HG02970 (cell line): ENCODE results near the gene DGAT2.
"Not testable (repeated sequence)": the region's sequence is repeated elsewhere in the genome, so short reads cannot be mapped to it uniquely, and the experiment has no call there.

Experiments used
- ATAC-seq: cut with Tn5 transposase; IDR thresholded peaks from one replicate; pipeline ENCODE4 v1.9.1; 2021; ENCODE audit warnings: mild to moderate bottlenecking, moderate library complexity, moderate number of reproducible peaks; ENCODE audit not compliant: unreplicated experiment, low FRiP score

DGAT2 gene

DNA sequence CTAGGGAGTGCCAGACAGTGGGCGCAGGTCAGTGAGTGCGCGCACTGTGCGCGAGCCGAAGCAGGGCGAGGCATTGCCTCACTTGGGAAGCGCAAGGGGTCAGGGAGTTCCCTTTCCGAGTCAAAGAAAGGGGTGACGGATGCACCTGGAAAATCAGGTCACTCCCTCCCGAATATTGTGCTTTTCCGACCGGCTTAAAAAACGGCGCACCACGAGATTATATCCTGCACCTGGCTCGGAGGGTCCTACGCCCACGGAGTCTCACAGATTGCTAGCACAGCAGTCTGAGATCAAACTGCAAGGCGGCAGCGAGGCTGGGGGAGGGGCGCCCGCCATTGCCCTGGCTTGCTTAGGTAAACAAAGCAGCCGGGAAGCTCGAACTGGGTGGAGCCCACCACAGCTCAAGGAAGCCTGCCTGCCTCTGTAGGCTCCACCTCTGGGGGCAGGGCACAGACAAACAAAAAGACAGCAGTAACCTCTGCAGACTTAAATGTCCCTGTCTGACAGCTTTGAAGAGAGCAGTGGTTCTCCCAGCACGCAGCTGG lies 19.8 kb upstream of the DGAT2 start:
- not testable (repeated sequence) for ATAC-seq

DNA sequence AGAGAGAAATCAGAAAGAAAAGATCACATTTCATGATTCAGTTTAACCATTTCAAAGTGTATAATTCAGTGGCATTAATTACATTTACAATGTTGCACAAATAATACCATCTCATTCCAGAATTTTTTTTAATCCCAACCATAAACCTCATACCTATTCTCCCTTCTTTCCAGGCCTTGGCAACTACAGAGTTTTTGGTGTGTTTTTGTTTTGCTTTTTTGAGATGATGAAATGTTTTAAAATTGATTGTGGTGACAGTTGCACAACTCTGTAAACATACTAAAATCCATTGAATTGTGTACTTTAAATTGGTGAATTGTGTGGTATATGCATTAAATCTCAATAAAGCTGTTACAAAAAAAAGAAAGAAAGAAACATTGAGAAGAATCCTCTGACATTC lies 13.6 kb upstream of the DGAT2 start:
- not testable (repeated sequence) for ATAC-seq

DNA sequence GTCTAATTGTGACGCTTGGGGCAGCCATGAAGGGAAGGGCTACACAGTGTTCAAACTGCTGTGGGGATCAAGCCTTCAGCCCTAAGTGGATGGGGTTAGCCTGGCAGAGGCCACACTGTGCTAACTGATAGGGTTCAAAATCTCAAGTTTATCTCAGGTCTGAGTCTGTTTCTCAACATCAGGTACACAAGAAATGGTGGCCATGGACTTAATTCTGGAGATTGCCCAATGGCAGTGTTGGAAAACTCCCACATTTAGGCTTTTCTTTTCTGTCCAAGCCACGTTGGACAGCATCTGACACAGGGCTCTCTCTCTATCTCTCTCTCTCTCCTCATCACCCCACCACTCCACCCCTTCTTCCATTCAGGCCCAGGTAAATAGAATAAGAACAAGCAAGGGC lies 10.9 kb upstream of the DGAT2 start:
- ATAC-seq, result no peak

DNA sequence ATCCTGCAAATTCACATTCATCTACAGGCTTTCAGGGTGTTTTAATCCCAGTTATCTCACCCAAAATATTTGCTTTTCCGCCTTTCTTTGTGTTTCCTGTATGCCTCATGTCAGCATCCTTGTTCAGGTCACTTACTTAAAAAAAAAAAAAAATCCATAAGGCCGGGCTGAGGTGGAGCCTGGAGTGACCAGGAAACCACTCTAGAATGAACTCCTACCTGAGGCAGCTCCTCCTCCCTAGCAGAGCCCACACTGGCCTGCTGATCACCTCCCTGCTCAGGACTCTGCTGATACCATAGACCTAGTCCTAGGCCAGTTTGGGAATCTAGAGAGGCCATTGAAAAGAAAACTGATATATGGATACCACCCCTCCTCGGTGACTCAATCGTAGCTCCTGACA lies 8.7 kb upstream of the DGAT2 start:
- no peak for ATAC-seq

DNA sequence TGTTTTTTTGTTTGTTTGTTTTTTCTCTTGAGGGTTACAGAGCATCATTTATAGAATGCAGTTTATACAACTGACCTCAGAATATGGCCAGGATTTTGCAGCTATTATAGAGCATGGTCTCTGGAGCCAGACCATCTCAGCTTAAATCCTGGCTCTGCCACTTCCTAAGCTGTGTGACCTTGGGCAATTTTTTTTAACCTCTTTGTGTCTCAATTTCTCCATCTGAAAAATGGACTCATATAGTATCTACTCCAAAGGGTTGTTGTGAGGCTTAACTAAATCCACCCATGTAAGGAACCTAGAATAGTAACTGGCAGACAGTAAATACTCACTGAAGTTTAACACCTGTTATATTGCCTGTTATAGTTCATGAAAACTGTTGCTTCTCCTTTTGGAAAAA lies 8.3 kb upstream of the DGAT2 start:
- no peak for ATAC-seq

DNA sequence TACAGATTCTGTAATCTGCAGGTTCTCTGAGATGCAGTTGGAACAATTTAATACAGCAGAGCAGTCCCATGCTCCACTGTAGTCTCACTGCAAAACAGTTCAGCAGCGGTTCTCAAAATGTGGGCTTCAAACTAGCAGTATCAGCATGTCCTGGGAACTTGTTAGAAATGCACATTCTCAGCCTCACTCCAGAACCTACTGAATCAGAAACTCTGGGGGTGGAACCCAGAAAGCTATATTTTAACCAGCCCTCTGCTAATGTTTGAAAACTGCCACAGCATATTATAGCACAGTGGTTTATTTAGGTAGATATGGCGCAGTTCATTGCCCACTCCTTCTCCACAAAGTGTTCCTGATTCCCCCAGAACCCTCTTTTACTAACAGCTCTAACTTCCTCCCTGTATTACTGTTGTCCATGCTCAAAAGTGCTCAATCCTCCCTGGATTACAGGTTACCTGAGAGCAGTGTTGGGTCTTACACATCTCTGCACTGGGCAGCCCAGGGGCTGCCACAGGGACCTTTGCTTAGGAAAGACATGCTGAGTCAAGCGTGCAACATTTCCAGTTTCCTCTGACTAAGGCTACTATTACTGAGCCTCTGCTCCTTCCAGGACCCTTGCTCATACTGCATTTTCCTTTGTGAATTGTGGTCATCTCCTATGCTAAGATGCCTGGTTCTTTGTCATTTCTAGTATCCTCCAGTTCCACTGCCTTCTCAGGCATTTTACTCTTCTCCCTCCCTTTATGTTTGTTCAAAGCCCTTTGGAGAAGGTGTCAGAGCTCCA lies 7.7 kb upstream of the DGAT2 start:
- ATAC-seq, result no peak

DNA sequence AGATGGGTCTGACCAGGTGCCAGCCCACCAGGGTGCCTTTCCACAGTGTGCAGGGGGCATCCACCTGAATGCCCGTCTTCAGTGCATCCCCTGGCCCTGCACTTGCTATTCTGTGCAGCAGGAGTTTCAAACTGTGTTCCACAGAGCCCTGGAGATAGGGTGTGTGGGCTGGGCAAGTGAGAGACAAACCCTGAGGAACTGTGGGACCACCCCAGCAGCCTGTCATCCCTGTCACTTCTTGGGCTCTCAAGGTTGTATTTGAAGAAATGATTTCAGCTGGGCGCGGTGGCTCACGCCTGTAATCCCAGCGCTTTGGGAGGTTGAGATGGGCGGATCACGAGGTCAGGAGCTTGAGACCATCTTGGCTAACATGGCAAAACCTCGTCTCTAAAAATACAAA lies 6.4 kb upstream of the DGAT2 start:
- no peak for ATAC-seq

DNA sequence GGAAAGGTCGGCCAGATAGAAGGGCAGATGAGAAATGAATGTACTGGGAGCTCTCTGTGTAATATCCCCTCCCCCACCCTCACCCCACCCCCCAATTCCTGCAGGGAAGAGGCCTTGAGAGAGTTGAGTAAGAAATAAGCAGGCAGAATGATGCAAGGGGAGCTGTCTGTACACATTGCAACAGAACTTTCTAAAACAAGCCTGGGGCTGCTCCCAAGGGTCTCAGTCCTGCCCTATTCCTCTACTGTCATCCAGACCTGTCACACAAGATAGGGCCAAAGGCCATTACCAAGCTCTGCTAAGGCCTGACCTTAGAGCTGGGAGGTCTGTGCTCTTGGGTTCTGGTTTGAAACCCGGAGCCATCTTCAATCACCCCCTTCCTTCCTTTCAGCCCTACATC lies 5.7 kb upstream of the DGAT2 start:
- no peak for ATAC-seq

DNA sequence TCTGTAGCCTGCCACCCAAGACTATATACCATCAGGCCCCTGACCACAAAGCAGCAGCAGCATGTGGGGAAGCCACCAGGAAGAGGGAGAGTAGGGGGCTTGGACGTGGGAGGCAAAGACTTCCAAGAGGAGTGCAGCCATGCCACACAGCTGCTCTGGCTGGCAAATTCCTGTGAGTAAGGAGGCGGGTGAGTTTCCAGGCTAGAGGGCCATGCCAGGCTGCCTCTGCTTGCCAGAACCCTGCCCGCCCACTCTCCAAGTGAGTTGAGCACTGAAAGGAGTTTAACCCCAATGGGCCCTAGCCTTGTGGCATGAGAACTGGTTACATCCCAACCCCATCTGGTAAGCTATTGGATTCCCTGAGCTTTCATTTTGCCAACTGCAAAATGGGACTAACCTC lies 4.7 kb upstream of the DGAT2 start:
- ATAC-seq, result no peak

DNA sequence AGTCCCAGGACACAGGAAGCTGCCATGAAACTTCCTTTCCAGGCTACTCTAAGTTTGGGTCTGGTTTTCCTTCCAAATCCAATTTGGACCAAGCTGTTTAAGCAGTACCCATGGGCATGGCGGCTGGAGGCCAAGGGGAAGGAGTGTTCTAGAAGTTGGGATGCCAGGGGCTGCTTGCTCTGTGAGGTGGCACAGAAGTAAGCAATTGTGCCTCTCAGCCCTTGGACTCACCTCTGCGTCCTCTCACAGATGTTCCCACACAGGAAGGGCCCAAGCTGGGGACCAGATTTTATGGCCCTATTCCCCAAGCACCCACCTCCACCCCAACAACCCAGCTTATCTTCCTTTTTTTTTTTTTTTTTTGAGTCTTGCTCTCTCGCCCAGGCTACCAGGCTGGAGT lies 3.5 kb upstream of the DGAT2 start:
- ATAC-seq, result no peak

DNA sequence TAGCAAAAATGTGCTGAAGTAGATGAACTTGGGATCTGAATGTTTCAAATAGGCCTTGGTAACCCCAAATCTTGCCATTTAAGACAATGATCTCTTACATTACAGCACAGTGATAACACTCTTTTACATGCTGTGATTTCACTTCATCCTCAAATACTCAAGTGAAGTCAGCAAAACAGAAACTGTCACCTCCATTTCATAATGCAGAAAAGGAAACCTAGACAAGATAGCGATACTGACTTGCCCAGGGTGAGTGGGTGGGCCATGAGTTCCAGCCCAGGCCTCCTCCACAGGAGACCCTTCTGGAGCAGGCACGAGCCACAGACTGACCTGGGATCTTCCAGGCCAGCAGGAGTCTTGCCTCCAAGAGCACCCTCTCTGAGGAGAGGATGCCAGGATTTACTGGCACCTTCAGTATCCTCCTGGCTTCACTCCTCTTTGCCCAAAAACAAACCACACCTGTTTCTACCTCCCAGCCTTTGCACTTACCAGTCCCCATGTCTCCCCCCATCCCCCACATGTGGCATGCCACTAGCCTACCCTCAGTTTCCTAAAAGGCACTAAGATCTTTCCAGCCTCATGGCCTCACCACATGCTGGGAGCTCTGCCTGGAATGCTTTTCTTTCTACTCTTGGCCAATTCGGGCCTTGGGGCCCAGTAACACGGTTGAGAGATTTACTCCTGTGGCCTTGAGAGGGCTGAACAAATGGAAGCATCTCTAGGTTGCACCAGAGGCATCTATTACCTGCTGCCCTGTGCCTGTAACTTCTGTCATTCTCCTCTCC lies 1.9 kb upstream of the DGAT2 start:
- ATAC-seq, result no peak

DNA sequence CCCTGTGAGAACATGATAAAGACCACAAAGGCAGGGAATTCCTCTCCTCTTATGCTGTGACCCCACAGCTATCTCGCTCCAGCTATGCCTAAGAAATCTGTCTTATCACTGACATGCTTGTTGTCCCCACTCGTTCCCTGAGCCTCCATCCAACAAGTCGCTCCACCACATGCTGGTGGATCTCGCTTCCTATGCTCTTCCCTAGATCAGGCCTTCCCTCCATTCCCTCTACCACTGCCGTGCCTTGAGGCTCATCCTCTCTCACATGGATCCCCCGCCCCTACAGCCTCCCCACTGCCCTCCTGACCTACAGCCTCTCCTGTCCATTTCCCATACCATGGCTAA lies 1.4 kb upstream of the DGAT2 start:
- no peak for ATAC-seq

DNA sequence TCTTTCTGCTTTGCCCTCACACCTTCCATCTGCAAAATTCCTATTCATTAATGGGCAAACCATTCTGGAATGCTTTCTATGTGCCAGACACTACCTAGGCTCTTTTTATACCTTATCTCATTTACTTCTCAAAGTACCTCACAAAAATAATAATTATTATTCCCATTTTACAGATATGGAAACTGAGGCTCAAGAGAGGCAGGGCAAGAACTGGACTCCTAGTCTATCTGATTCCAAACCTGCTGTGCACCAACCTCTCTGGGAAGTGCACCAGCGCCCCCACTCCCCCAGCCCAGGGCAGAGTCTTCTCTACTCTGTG lies 826 bp upstream of the DGAT2 start:
- ATAC-seq, result no peak

DNA sequence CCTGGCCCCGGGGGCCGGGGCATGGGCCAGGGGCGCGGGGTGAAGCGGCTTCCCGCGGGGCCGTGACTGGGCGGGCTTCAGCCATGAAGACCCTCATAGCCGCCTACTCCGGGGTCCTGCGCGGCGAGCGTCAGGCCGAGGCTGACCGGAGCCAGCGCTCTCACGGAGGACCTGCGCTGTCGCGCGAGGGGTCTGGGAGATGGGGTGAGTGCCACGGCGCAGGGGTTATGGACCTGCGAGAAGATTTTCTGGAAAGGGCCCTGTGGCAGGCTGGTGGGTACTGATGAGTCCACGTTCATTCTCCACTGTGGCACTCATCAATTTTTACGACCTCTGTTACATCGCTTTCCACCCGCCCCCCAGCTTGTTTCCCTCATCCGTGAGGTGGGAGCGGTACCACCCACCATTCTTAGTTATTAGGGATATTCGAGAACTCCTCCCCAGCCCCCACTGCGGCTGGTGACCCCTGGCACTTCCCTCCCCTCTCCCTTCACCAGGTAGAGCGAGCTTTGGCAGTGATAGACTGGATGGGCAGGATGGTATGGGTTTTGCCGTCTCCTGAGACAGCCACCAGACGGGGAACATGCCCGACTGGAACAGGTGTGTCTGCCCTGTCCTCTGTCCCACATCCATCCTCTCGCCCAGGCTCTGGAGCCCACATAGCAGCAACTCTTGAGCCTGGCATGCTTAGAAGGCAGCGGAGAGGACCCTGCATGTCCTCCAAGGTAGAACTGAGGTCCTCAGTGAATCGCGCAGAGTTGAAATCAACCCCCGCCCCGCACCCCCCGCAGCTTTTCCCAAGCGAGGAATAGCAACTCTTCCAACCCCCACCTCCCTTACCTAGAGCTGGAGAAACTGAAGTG lies 562 bp downstream of the DGAT2 start:
- ATAC-seq, result no peak

DNA sequence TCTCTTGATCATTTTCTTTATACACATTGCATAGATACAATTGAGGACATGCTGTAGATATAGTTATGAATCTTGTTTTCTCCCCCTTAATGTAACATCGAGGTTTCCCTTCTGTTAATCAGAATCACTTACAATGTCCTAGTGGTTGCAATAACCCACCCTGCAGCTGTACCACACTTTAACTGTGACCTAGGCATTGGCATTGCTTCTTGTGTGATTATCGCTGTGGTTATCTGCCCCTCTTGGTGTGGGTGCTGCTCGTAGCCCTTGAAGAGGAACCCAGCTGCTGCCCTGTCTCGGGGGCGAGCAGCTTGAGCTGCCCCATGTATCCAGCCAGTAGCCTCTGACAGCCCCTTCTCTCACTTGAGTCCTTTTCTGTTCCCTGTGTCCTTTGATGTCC lies 1.5 kb downstream of the DGAT2 start:
- no peak for ATAC-seq

DNA sequence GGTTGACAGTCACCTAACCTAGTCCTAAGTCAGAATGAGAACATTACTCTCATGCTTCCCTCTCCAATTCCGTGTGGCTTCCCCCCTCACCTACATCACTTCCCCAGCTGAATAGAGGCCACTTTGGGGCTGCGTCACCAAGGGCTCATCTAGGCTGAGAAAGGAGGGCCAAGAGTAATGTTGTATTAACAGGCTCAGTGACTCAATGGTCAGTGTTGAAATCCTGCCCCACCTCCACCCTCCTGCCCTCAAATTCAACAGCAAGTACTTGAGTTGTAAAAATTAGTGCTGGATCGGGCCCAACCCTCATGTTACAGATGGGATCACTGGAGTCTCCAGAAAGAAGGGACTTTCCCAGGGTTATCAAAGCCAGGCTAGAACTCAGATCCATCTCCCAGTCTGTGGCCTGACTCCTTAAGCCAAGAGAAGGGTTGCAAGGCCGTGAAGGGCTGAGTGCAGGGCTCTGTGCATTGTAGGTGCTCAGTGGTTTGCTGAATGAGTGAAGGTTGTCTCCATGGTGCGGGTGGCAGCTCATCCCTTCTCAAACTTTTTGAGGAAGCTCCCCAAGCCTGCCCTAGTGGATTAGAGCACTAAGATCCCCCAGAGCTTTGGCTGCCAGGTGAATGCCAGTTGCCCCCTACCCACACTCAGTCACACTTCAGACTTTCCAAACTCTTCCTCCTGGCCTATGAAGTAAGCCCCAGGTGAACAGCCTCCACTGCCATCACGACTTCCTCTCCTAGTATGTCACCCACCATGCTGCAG lies 3.2 kb downstream of the DGAT2 start:
- ATAC-seq, result no peak

DNA sequence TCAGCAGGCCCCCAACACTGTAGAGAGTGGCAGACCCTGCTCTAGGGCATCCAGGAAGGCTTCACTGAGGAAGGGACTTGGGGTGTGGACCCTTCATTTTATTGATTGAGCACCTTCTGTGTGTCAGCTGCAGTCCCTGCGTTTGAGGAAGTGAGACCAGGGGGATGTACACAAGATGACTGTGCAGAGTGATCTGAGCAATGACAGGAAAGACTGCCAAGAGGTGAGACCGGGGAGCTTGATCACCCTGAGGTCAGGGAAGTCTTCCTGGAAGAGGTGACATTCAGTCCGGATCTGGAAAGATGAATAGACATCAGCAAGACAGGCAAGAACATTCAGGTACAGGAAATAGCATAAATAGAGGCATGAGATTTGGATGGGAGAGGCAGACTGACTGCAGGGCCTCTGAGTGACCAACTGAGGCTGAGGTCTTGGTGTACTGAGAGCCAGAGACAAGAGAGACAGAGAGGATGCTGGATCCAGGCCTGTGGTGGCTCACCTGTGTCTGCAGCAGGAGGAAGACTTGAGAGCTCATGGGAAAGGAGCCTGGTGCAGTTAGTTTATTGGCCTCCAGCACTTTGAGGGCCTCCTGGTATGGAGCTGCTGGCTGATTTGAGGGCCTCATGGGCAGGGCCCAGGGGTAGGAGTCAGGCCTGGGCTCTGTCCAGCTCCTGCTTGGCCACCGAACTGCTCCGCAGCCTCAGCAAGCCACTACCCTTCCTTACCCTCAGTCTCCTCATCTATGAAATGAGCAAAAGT lies 5.2 kb downstream of the DGAT2 start:
- ATAC-seq, result peak; percentile 55

DNA sequence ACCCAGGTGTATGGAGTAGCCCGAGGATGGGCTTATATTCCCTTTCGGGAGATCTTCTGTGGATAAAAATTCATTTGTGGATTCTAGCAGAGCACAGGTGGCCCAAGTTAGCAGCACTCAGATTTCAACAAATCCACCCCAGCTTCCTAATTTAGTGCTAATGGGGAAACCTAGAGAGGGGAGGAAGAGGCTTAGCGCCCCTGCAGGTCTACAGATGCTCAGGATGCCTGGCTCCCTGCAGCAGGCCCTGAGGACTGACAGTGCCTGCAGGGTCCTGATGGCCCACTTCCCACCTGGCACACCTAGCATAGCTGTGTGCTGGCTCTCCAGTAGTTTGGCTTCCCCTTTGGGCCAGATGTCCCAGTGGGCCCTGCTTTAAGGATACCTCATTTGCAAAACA lies 6.5 kb downstream of the DGAT2 start:
- ATAC-seq, result no peak

DNA sequence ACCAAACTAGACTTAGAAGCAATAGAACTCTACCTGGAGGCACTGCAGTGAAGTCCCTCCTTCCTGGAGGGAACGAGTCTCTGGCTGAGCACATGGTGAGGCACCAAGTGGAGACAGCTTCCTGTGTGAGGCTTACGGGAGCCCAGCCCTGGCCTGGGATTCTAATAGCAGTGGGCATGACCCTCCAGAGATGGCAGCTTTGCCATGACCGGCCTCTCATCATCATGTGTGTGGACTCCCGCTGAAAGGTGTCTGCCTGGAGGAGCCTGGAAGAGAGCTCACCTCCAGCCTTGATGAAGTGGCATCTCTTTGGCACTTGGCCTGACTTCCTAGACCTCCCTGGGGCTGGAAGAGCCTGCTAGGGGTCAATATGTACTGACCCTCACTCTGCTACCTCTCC lies 8.0 kb downstream of the DGAT2 start:
- no peak for ATAC-seq
